Smooth muscle cell of bladder (primary cell): Measurements from ENCODE around the gene VASP. TPM values are rescaled to one million over a fixed set of nuclear protein-coding genes. Genes with fewer than 3 reads are reported as not detected.

Experiments used
- total RNA-seq: library from RNA; depleted of rRNA; stranded (reverse); fragments of >200 nt; gene quantifications from 2 replicates; pipeline ENCODE4 v1.2.3, GENCODE V29; 2014

The VASP gene
- total RNA-seq, result 41.0 and 46.4 TPM in 2 replicates

GRCh38 chr19:45506989-45507871 is at the start of gene VASP:
Gene VASP, plus strand, starts transcription at chr19:45507479. Its CDS starts 293 bp downstream, at chr19:45507772.

GRCh38 chr19:45467456-45468158 is 39.7 kb upstream of the VASP start, which contains the start of gene FOSB:
Gene FOSB, plus strand, starts transcription at chr19:45467996. Its CDS starts 591 bp downstream, at chr19:45468587.

DNA sequence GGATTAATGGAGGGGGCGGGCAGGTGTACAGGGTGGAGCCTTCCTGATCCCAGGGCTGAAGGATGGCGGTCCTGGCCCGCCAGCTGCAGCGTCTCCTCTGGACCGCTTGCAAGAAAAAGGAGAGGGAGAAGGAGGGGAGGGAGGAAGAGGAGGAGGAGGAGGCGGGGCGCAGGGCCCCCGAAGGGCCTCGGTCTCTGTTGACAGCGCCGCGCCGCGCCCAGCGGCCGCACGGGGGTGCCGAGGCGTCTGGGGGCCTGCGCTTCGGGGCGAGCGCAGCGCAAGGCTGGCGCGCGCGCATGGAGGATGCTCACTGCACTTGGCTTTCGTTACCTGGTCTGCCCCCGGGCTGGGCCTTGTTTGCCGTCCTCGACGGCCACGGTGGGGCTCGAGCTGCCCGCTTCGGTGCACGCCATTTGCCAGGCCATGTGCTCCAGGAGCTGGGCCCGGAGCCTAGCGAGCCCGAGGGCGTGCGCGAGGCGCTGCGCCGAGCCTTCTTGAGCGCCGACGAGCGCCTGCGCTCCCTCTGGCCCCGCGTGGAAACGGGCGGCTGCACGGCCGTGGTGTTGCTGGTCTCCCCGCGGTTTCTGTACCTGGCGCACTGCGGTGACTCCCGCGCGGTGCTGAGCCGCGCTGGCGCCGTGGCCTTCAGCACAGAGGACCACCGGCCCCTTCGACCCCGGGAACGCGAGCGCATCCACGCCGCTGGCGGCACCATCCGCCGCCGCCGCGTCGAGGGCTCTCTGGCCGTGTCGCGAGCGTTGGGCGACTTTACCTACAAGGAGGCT is 8.7 kb upstream of the VASP start, which contains the start of gene PPM1N:
Gene PPM1N (plus strand): TSS at position 33 of the 785 bp plus-strand sequence. CDS start 30 bp downstream, at position 63.

Other genes starting within 250 kb of the VASP start
- under 0.01 TPM in 1 of 2 replicates, not detected in the other for gene CKM, start 184.6 kb upstream of the VASP start, total RNA-seq
- under 0.01 and 0.09 TPM in 2 replicates for gene KLC3, start 166.7 kb upstream of the VASP start, total RNA-seq
- 19.6 and 27.3 TPM in 2 replicates for gene ERCC2, start 136.9 kb upstream of the VASP start, total RNA-seq
- gene PPP1R13L, start 102.4 kb upstream of the VASP start, total RNA-seq, result 1.6 and 1.7 TPM in 2 replicates
- gene POLR1G, start 100.8 kb upstream of the VASP start, total RNA-seq, result 2.8 and 5.4 TPM in 2 replicates
- 76.4 and 88.5 TPM in 2 replicates for gene ERCC1, start 83.6 kb upstream of the VASP start, total RNA-seq
- 0.57 and 2.7 TPM in 2 replicates for gene FOSB, start 39.5 kb upstream of the VASP start, total RNA-seq
- 4.7 and 5.9 TPM in 2 replicates for gene RTN2, start 10.4 kb upstream of the VASP start, total RNA-seq
- gene PPM1N, start 9.0 kb upstream of the VASP start, total RNA-seq, result 1.4 and 2.6 TPM in 2 replicates
- gene OPA3, start 77.3 kb downstream of the VASP start, total RNA-seq, result 3.7 and 4.2 TPM in 2 replicates
- not detected in 2 replicates for gene GPR4, start 94.7 kb downstream of the VASP start, total RNA-seq
- 27.9 and 36.7 TPM in 2 replicates for gene EML2, start 131.9 kb downstream of the VASP start, total RNA-seq
- gene GIPR, start 160.7 kb downstream of the VASP start, total RNA-seq, result 0.09 and 0.14 TPM in 2 replicates
- 780 and 863 TPM in 2 replicates for gene SNRPD2, start 184.5 kb downstream of the VASP start, total RNA-seq
- 17.2 and 19.1 TPM in 2 replicates for gene QPCTL, start 185.2 kb downstream of the VASP start, total RNA-seq
- gene FBXO46, start 223.4 kb downstream of the VASP start, total RNA-seq, result 2.0 and 2.6 TPM in 2 replicates
- not detected in 2 replicates for gene MEIOSIN, start 226.0 kb downstream of the VASP start, total RNA-seq